ENCODE results near the gene PCNX1. TPM values are rescaled to one million over a fixed set of nuclear protein-coding genes. Genes with fewer than 3 reads are reported as not detected.
A peak's percentile ranks its signal among the peaks of the same experiment; 100 is the strongest.

The PCNX1 gene
- total RNA-seq, 1 donor from 2014 or later, result 46.5 TPM

DNA sequence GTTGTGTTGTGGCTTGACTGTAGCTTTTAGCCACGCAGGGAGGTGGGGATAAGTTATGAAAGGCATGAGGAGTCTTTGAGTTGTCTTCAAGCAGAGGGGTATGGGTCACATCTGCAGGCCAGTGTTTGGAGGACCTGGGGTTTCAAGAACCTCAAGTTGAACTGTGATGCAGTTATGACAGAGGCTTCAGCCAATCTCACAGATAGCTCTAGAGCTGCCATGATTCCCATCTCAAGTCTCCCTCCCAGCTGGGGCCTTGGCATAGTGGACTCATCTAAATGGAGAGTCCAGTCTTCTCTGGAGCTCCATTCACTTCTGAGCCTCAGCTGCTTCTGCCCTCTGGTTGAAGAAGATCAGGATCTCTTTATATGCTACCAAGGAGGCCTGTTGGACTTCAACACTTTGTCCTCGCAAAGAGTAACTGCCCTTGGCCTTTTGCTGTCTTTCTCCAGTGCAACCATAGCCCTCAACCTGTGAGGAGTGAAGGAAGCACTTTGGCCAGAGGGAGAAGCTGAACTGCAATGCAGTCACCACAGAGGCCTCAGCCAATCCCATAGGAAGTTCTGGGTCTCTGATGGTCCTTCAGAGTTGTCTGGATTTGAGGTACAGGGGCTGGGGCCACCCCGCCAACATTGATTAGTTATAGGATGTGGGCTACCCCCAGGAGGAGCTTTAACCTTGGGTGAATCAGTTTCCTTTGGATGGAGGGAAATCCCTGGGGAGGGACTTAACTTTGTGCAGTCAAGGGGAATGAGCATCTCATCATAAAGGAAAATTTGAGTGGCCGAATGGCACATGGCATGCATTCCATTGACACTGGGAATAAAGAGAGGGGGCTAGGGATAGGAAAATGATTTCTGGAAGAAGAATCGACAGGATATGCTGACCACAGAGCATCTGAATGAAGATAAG lies 230.5 kb downstream of the PCNX1 start:
- no peak overlapping the region for H3K4me3 ChIP-seq
- intact Hi-C loops (cut with DNase I), result loop anchor here (10.0 kb wide), 1 partner anchor 617 kb away; no protein-coding TSS in a partner anchor
- TF ChIP-seq, protein P1, sequence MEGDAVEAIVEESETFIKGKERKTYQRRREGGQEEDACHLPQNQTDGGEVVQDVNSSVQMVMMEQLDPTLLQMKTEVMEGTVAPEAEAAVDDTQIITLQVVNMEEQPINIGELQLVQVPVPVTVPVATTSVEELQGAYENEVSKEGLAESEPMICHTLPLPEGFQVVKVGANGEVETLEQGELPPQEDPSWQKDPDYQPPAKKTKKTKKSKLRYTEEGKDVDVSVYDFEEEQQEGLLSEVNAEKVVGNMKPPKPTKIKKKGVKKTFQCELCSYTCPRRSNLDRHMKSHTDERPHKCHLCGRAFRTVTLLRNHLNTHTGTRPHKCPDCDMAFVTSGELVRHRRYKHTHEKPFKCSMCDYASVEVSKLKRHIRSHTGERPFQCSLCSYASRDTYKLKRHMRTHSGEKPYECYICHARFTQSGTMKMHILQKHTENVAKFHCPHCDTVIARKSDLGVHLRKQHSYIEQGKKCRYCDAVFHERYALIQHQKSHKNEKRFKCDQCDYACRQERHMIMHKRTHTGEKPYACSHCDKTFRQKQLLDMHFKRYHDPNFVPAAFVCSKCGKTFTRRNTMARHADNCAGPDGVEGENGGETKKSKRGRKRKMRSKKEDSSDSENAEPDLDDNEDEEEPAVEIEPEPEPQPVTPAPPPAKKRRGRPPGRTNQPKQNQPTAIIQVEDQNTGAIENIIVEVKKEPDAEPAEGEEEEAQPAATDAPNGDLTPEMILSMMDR (IDR thresholded peaks at IDR 0.05), result no peak
- peaks cover 2% of the 10 kb centered on the region for H3K4me1 ChIP-seq
- DNase-seq, result no peak
- no peak overlapping the region for H3K27ac ChIP-seq
- no peaks in the 10 kb centered on the region for H3K9me3 ChIP-seq
- no peak for ATAC-seq
- H3K36me3 ChIP-seq, result no peaks in the 10 kb centered on the region
- no peaks in the 10 kb centered on the region for H3K27me3 ChIP-seq

DNA sequence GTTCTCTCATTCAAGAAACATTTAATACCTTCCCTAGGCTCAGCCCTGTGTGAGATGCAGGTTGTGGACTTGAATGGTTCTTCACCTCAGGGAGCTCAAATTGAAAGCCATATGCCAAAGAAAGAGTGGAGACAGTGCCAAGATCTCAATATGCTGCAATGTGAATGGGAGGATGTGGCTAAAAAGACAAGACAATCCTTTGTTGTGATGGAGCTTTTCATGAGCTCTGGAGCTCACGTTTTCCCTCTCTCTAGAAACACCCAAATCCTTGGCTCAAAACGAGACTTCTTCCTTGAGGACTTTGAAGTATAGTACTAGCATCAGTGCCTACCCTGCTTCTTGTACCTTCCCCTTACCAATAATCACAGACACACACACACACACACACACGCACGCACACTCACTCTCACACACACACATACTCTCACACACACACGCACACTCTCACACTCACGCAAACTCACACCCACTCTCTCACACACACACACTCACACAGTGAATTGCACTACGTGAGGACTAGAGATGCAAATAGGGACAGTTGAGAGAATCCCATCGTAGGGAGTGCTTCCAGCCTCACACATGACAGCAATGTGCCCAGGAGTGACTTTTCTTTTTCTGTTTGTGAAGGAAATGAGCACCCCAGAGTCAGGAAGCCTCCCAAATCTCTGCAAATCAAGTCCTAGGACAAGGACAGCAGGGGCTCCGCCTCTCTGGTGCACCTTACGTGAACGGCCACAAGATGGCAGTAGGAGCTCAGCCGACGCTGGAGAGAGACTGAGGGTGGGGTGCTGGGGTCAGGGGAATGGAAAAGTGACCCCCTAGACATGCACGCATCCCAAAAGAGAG lies 231.4 kb downstream of the PCNX1 start:
- peaks cover 2% of the 10 kb centered on the region for H3K4me1 ChIP-seq
- ATAC-seq, result peak; percentile 88
- intact Hi-C loops (cut with DNase I), result loop anchor here (10.0 kb wide), 1 partner anchor 616 kb away; no protein-coding TSS in a partner anchor
- no peaks in the 10 kb centered on the region for H3K36me3 ChIP-seq
- H3K9me3 ChIP-seq, result no peaks in the 10 kb centered on the region
- DNase-seq, result peak; percentile 73
- H3K27me3 ChIP-seq, result no peaks in the 10 kb centered on the region
- H3K27ac ChIP-seq, result no peak overlapping the region
- TF ChIP-seq, protein P1 (IDR thresholded peaks at IDR 0.05), result peak; percentile 92
- H3K4me3 ChIP-seq, result no peak overlapping the region

DNA sequence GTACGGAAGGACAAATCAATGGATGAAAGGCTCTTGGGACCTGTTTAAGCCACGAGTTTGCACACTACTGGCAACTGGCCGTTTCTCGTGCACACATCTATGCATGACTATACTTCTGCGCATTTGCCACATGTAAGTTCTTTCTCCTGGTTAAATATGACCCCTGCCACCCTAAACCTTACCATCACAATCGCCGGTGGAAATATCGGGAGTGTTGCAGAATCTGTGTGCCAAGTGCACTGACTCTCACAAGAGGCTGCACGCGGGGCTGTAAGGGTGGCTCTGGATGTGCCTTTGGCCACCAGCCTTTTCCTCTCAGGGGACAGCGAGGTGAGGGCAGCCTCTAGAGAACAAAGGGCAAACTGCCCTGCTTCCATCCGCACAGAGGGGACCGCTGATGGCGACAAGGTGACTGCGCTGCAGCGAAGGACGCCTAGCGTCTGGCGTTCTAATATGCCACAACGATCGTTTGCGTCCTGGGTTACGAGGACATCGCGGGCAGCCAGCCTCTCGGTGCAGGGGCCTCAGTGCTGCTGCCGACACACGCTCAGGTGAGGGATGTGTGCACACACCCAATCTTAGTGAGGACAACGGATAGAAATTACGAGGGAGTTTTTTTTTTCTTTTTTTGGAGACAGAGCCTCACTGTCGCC lies 232.2 kb downstream of the PCNX1 start:
- ATAC-seq, result no peak
- Histone ChIP-seq H3K27ac (no peak overlapping the region), H3K36me3 (no peaks in the 10 kb centered on the region), H3K27me3 (no peaks in the 10 kb centered on the region), H3K4me3 (no peak overlapping the region), H3K4me1 (peaks cover 2% of the 10 kb centered on the region), H3K9me3 (no peaks in the 10 kb centered on the region)
- intact Hi-C loops (cut with DNase I), result loop anchor here (10.0 kb wide), 1 partner anchor 615 kb away; no protein-coding TSS in a partner anchor
- TF ChIP-seq, protein P1 (IDR thresholded peaks at IDR 0.05), result no peak
- DNase-seq, result no peak

DNA sequence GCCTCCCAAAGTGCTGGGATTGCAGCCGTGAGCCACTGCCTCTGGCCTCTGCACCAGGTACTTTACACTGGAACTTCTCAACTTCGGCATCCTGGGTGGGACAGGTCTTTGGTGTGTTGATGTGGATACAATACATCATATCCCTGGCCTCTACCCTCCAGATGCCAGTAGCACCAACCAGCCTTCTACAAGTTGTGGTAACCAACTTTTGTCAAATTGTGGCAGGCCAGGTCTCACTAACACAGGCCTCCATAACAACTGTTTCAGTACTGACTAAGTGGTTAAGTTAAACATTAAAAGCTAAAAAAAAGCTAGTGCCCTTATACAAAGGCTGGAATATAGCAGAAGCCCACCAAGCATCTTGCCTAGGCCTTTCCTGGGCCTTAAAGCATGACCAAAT lies 232.9 kb downstream of the PCNX1 start:
- TF ChIP-seq, protein P1 (IDR thresholded peaks at IDR 0.05), result no peak
- no peaks in the 10 kb centered on the region for H3K27me3 ChIP-seq
- no peak for ATAC-seq
- H3K4me1 ChIP-seq, result peaks cover 2% of the 10 kb centered on the region
- DNase-seq, result no peak
- H3K9me3 ChIP-seq, result no peaks in the 10 kb centered on the region
- no peak overlapping the region for H3K4me3 ChIP-seq
- no peaks in the 10 kb centered on the region for H3K36me3 ChIP-seq
- H3K27ac ChIP-seq, result no peak overlapping the region
- intact Hi-C loops (cut with DNase I), result no loop called here

DNA sequence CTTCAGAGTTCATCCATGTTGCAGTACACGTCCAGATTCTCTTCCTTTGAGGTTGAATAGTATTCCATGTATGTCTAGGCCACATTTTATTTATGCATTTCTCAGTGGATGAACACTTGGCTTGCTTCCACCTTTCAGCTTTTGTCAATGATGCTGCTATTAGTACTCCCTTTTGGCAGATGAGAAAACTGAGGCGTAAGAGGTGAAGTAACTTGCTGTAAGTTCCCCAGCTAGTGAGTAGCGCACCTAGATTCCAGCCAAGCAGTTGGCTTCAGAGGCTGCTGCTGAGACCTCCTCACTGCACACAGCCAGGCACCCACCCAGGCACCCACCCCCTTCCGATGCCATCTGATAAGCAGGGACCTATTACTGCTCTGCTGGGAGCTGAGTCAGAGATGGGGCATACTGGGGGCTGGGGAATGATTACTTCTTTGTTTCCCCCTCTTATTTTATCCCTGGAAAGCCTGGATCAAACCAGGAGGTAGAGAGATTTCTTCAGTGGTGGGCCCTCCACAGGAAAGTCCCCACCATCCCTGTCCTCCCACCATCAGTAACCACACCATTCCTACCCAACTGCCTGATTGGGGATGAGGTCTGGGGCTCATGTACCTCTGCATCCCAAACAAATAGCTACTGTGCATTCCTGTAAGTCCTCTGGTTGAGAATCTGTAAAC lies 234.6 kb downstream of the PCNX1 start:
- Histone ChIP-seq H3K36me3 (no peaks in the 10 kb centered on the region), H3K4me1 (peaks cover 2% of the 10 kb centered on the region), H3K4me3 (no peak overlapping the region), H3K27me3 (no peaks in the 10 kb centered on the region), H3K9me3 (no peaks in the 10 kb centered on the region), H3K27ac (no peak overlapping the region)
- TF ChIP-seq, protein P1 (IDR thresholded peaks at IDR 0.05), result no peak
- ATAC-seq, result no peak
- intact Hi-C loops (cut with DNase I), result no loop called here
- DNase-seq, result no peak
